HG02840 (cell line): ENCODE results near the gene WEE2.
"Not testable (repeated sequence)": the region's sequence is repeated elsewhere in the genome, so short reads cannot be mapped to it uniquely, and the experiment has no call there.

Experiments
- ATAC-seq: cut with Tn5 transposase; IDR thresholded peaks from one replicate; pipeline ENCODE4 v1.9.1; 2021; ENCODE audit warnings: mild to moderate bottlenecking, moderate library complexity, moderate number of reproducible peaks; ENCODE audit not compliant: unreplicated experiment, low FRiP score

The WEE2 gene

GRCh38 chr7:141710301-141710700, 2.1 kb downstream of the WEE2 start:
- ATAC-seq = no peak

GRCh38 chr7:141712603-141713255, 4.6 kb downstream of the WEE2 start:
- no peak for ATAC-seq

GRCh38 chr7:141713890-141714289, 5.7 kb downstream of the WEE2 start:
- ATAC-seq = no peak

- ATAC-seq = no peak
Observed at GRCh38 chr7:141714571-141714970, 6.4 kb downstream of the WEE2 start.

- no peak for ATAC-seq
Observed at GRCh38 chr7:141715018-141715417, 6.9 kb downstream of the WEE2 start.

- no peak for ATAC-seq
Observed at GRCh38 chr7:141715794-141716689, 7.9 kb downstream of the WEE2 start.

- ATAC-seq = no peak
Observed at GRCh38 chr7:141717450-141717849, 9.3 kb downstream of the WEE2 start.

GRCh38 chr7:141722529-141722928, 14.4 kb downstream of the WEE2 start:
- ATAC-seq = no peak

GRCh38 chr7:141729020-141729419, 20.9 kb downstream of the WEE2 start:
- no peak for ATAC-seq

GRCh38 chr7:141731476-141732149, 23.5 kb downstream of the WEE2 start:
- no peak for ATAC-seq

GRCh38 chr7:141737118-141737835, 29.1 kb downstream of the WEE2 start:
- no peak for ATAC-seq

- peak; percentile 93 for ATAC-seq
Observed at GRCh38 chr7:141737836-141738591, 29.9 kb downstream of the WEE2 start, which contains the start of gene SSBP1. SSBP1 (plus strand) TSS chr7:141738358; CDS start chr7:141739167, 809 bp downstream.

- ATAC-seq = no peak
Observed at GRCh38 chr7:141738592-141739013, 30.4 kb downstream of the WEE2 start.

GRCh38 chr7:141739250-141739649, 31.1 kb downstream of the WEE2 start:
- no peak for ATAC-seq

GRCh38 chr7:141742229-141742628, 34.1 kb downstream of the WEE2 start:
- ATAC-seq = no peak

GRCh38 chr7:141744131-141744530, 36.0 kb downstream of the WEE2 start:
- no peak for ATAC-seq

GRCh38 chr7:141748396-141748795, 40.2 kb downstream of the WEE2 start:
- ATAC-seq = no peak

- not testable (repeated sequence) for ATAC-seq
Observed at GRCh38 chr7:141751904-141752303, 43.8 kb downstream of the WEE2 start.

GRCh38 chr7:141752634-141753033, 44.5 kb downstream of the WEE2 start:
- no peak for ATAC-seq

GRCh38 chr7:141754939-141755338, 46.8 kb downstream of the WEE2 start:
- ATAC-seq = no peak
